Measurements from ENCODE around the gene RAVER2.
"Not testable (repeated sequence)": the region's sequence is repeated elsewhere in the genome, so short reads cannot be mapped to it uniquely, and the experiment has no call there.

Gene RAVER2

GRCh38 chr1:64814427-64814826 is 69.6 kb downstream of the RAVER2 start:
- ATAC-seq (no peak), DNase-seq (no peak)

GRCh38 chr1:64817364-64817763 is 72.5 kb downstream of the RAVER2 start:
- not testable (repeated sequence) for ATAC-seq, DNase-seq

- not testable (repeated sequence) for ATAC-seq, DNase-seq
Observed at GRCh38 chr1:64820572-64820971, 75.7 kb downstream of the RAVER2 start.

- ATAC-seq (no peak), DNase-seq (no peak)
Observed at GRCh38 chr1:64822621-64823020, 77.7 kb downstream of the RAVER2 start.

- DNase-seq (peak; percentile 59), ATAC-seq (no peak)
Observed at GRCh38 chr1:64823691-64824476, 79.0 kb downstream of the RAVER2 start.

- ATAC-seq (peak; percentile 75), DNase-seq (no peak)
Observed at GRCh38 chr1:64826991-64827390, 82.1 kb downstream of the RAVER2 start.

GRCh38 chr1:64828829-64829228 is 84.0 kb downstream of the RAVER2 start:
- ATAC-seq: peak; percentile 47

GRCh38 chr1:64829411-64830029 is 84.6 kb downstream of the RAVER2 start:
- ATAC-seq: no peak

More at GRCh38 chr1:64828829-64829228, 84.0 kb downstream of the RAVER2 start:
- DNase-seq: no peak

GRCh38 chr1:64830030-64830651 is 85.3 kb downstream of the RAVER2 start:
- no peak for ATAC-seq

More at GRCh38 chr1:64829411-64830029, 84.6 kb downstream of the RAVER2 start:
- no peak for DNase-seq

GRCh38 chr1:64834734-64835133 is 89.9 kb downstream of the RAVER2 start:
- no peak for DNase-seq
- ATAC-seq: no peak

More at GRCh38 chr1:64830030-64830651, 85.3 kb downstream of the RAVER2 start:
- DNase-seq: no peak

- DNase-seq (no peak), ATAC-seq (no peak)
Observed at GRCh38 chr1:64836802-64837201, 91.9 kb downstream of the RAVER2 start.

GRCh38 chr1:64838486-64838885 is 93.6 kb downstream of the RAVER2 start:
- no peak for ATAC-seq
- DNase-seq: no peak

GRCh38 chr1:64839261-64839660 is 94.4 kb downstream of the RAVER2 start:
- DNase-seq: no peak
- no peak for ATAC-seq

GRCh38 chr1:64839732-64840405 is 95.0 kb downstream of the RAVER2 start:
- DNase-seq (no peak), ATAC-seq (no peak)

- DNase-seq (no peak), ATAC-seq (no peak)
Observed at GRCh38 chr1:64841330-64842065, 96.6 kb downstream of the RAVER2 start.

- no peak for ATAC-seq
- DNase-seq: no peak
Observed at GRCh38 chr1:64842224-64842623, 97.3 kb downstream of the RAVER2 start.

GRCh38 chr1:64843675-64844074 is 98.8 kb downstream of the RAVER2 start:
- DNase-seq (no peak), ATAC-seq (no peak)

- ATAC-seq (no peak), DNase-seq (no peak)
Observed at GRCh38 chr1:64844175-64844574, 99.3 kb downstream of the RAVER2 start.

GRCh38 chr1:64844609-64845008 is 99.7 kb downstream of the RAVER2 start:
- DNase-seq (no peak), ATAC-seq (no peak)

- no peak for DNase-seq
- no peak for ATAC-seq
Observed at GRCh38 chr1:64845831-64846425, 101.1 kb downstream of the RAVER2 start.
